ENCODE data around the gene ZBTB25.

The ZBTB25 gene

DNA sequence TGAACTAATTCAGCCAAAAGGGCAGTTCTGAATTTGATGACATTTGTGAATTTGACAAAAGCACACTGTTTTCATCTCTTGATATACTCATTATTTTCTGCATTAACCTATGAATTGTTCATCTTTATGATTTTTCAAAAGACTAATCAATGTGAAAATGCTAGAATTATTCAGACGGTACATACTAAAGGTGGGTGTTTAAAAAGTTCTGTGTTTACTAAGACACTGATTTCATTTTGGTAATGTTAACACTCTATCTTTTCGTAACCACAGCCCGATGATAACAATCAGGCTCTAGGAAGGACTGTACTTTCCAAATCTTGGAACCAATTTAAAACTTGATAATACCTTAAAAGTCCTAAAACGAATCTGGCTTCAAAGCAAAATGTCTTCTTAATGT is 28.9 kb downstream of the ZBTB25 start:
- no peak for DNase-seq

DNA sequence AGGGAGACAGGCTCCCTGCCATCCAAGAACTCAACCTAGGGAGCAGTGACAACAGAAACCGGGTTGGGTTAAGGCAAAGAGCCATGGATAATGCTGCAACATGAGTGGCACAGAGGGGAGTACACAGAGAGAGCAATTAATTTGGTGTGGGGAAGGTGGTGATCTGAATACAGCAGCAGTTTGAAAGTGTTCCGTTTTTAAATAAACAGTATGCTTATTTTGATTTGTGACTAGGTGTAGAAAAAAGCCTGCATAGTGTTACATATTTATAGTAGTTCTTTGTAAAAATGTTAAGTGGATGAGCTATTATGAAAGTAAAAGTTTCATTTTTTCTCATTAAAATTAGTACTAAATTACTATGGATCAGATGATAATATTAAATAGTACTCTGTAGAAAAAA is 29.6 kb downstream of the ZBTB25 start:
- no peak for DNase-seq

DNA sequence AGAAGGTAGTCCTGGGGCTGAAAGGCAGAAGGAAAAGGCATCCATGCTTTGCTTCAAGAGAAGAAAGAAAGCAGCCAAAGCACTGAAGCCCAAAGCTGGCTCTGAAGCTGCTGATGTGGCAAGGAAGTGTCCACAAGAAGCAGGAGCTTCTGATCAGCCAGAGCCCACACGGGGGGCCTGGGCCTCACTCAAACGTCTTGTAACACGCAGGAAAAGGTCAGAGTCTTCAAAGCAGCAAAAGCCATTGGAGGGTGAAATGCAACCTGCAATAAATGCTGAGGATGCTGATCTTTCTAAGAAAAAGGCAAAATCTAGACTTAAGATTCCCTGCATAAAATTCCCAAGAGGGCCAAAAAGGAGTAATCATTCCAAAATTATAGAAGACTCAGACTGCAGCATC is 35.2 kb downstream of the ZBTB25 start:
- no peak for DNase-seq

DNA sequence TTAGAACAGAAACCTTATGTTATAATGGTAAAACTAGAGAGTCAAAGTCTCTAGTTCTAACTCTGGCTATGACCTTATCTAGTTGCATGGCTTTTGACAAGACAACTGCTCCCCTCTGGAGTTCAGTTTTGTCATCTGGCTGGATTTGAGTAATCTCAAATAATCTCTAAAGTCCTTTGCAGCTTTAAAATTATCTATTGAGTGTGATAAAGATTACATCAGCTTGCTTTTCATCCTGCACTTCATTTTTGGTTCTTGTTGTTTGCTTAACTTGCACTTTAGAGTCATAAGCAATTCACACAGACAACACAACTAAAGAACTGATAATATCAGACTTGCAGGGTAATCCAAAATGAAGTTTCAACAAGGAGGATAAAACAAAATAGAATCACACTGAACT is 36.1 kb downstream of the ZBTB25 start:
- DNase-seq = no peak

DNA sequence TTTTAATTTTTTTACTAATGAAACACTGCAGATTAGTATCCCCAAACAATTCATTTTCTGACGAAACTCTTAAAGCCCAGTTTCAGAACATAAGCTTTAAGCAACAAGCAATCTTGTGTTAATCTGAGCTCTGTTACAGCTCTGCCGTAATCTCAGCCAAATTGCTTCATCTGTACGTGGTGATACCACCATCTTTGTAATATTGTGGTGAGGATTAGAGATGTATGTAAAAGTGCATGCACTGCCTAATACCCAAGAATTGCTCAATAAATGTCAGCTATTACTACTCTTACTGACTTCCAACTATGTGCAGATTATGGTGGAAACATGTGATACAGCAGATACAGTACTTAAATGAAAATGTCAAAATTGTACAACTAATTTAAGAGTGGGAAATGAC is 36.5 kb downstream of the ZBTB25 start:
- no peak for DNase-seq

DNA sequence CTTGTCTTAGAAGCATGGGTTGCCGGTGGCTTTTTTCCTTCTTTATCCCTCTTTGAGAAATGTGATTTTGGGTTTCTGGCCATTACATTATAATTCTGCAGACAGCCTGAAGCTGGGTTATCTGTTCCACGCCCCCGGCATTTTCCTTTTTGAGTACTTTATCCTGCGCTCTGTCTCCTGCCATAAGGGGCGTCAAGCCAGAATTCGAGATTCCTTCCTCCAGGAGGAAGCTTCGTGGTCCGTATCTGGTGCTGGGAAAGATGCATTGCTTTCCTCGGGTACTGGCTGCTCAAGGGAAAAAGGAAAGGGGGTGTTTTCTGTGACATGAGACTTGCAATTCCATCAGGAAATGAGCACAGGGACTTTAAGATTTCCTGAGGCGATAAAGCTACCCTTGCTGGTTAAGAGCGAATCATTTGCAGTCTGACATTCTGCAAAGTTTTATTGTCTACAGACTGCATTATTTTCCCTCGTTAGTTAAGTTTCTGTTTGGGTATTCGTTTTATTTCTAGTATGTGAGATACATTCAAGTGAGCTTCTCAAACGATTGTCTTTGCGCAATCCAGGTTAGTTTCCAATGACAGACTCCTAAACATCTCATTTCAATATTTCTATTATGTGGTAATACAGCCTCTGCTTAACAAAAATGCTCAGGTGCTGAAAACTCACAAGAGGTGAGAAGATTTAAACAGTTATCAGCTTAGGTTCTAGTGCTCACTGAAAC is 37.6 kb downstream of the ZBTB25 start:
- DNase-seq = peak; percentile 5 to 45

DNA sequence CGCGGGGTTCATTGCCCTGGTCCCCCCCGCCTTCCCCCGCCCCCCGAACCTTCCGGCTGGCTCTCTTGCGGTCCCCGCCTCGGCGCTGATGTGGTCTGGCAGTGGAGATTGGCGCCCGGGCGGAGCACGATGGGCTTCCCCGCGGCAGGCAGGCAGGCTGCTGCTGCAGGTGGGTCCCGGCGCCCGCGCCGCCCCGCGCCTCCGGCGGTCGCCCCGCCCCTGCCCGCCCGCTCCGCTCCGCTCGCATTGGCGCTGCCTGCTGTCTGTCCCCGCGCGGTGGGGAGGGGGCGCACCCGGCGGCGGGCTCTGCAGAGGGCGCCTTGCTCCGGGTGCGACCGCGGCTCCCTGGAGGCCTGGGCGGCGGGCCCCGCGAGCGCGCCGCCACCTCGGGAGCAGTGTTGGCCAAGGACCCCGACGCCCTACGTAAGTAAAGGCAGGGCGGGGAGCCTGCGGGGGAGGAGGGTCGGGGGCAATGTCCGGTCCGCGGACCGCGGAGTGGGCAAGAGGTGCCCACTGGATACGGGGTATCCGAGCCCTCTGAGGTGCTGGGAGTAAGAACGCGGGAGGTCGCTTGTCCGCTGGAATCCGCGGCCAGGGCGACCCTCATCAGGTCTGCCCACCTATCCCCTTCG is 38.3 kb downstream of the ZBTB25 start, which contains the start of gene AKAP5:
Gene AKAP5 (plus strand): TSS at position 309 of the 632 bp plus-strand sequence. CDS start 2,896 bp downstream, outside the sequence.
- peak; percentile 43 to 76 for DNase-seq

DNA sequence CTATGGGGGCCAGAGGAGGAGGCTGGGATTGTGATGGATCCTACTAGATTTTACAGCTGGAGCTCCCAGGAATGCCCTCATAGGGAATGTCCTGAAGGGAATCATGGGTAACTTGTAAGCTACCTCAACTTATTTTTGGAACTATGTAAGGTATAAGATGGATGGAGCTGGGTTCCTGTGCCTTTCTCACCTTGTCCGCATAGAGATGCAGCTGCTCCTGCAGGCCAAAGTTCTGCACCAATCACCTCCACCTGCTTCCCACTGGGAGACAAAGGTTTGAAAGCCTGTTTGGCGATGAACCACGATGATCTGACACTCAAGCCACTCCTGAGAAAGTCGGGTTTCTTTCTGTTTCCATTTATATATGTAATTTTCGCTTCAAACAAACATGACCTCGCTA is 39.0 kb downstream of the ZBTB25 start:
- DNase-seq = no peak

DNA sequence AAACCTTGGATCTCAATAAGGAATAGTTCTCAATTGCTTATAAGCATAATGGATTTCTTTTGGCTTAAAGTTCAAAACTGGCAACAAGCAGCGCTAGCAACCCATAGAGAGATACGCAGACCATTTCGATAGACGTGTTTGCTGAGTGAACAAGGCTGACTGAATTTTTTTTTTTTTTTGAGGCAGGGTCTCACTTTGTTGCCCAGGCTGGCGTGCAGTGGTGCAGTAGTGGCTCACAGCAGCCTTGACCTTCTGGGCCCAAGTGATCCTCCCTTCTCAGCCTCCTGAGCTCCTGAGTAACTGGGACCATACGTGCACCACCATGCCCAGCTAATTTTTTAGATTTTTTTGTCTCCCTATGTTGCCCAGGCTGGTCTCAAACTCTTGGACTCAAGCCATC is 39.8 kb downstream of the ZBTB25 start:
- DNase-seq = no peak

DNA sequence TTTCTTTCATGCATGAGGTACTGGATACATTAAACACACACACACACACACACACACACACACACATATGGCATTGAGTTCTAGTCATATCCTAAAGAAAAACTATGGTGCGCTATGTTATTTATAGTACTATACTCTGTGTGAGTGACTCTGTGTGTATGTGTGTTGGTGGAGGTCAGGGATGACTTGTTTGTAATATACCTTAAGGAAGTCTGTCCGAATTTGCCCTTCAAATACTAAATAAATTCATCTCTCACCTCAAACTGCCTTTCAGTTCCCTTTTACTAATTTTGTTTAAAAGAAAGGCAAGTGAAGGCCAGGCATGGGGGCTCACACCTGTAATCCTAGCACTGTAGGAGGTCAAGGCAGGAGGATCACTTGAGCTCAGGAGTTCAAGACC is 40.4 kb downstream of the ZBTB25 start:
- no peak for DNase-seq

DNA sequence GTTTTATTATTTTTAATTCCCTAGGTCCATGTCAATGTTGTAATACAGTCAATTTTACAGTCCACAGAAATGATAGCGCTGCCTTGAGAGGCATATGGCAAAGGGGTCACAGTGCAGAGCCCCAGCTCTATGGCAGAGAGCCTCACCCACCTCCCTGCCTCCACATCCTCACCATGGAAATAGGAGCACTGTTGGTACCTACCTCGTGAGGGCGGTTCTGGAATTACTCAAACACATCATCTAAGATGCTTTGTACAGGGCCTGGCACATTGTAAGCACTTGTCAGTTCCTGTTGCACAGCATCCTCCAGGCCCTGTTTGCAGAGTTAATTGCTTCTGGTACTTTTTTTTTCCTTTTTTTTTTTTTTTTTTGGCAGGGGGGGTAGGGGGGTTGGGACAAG is 42.4 kb downstream of the ZBTB25 start:
- DNase-seq = no peak

DNA sequence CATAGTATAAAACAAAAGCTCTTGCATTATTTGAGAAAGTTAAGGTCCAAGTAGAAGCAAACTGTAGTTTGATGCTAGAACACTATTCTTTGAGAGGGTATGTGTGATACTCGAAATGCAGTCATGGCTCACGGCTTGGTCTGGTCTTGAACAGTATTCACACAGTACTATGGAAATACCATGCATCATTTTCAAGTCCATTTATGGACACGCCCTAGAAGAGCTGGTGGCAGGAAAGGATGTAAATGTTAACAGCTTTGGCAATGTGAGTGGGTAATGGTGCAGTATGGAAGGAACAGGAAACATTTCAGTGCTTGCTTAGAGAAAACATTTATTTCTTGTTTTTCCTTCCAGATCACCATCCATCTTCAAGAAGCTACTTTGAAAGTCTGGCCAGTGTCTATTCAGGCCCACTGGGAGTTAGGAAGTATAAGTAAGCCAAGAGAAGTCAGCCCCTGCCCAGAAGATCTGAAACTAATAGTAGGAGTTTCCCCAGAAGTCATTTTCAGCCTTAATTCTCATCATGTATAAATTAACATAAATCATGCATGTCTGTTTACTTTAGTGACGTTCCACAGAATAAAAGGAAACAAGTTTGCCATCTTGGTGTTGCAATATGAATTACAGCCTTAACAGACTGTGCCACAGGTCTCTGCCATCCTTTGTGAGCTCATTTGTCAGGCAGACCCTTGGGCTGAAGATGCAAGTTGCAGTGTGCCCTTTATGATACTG is 44.1 kb downstream of the ZBTB25 start:
- no peak for DNase-seq

DNA sequence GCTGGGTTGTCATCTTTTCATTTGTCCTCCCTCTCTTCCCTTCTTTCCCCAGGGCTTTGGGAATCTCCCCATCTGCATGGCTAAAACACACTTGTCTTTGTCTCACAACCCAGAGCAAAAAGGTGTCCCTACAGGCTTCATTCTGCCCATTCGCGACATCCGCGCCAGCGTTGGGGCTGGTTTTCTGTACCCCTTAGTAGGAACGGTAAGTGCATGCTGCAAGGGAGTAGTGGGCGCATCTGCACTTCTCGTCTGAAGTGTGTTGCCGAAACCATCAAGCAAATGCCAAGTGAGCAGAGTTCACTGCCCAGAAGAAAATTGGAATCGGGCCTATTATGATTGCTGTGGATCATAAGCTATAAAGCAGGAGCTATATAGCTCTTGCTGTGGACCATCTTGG is 49.0 kb downstream of the ZBTB25 start:
- no peak for DNase-seq

DNA sequence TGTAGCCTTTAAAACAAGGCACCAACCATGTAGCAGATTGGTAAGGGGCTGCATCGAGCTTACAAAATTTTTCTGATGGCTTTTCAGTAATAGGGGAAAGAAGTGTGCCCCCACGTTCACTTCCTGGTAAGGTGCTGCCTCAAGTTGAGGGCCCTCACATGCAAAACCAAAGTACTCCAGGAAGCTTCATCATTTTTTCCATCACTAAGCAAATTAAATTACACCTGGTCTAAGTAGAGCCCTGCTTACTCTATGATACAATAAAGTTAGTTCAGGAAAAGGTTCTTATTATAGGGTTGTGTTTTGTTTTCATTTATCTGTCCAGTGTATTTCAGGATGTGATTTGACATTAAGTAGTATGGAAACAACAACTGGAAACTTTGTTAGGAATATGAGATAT is 53.4 kb downstream of the ZBTB25 start:
- DNase-seq = no peak

DNA sequence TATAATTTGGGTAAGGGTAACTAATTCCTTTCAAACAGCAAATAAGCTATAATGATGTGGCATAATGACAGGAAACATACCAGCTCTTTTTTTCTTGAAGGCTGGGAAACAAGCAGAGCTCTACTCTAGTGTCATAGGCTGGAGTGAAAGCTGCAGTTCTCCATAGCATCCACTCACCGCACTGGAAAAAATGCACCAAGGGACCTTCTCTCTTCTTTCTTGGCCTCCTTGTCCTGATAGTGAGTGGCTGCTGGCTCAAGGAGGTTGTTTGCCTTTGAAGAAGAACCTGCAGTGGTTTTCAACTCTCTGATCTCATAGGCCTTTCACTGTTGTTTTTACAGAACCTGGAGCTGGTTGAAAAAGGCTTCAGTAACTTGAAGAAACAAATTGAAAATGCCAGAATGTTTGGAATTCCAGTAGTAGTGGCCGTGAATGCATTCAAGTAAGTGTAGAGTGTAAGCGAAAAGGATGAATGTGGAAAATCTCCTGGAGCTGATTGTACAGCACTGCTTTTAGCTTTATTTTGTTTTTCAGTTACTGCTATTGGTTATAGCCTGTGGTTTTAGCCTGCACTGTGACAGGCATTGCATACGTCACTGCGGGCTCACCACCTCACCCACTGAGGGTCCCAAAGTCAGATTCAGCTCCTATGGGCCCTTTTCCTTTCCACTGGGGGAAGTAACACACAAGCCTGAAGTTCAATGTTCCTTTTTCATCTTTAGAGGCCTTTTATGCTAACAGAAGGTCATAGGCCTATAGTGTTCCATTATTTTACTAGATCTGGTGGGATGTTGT is 55.6 kb downstream of the ZBTB25 start:
- no peak for DNase-seq

DNA sequence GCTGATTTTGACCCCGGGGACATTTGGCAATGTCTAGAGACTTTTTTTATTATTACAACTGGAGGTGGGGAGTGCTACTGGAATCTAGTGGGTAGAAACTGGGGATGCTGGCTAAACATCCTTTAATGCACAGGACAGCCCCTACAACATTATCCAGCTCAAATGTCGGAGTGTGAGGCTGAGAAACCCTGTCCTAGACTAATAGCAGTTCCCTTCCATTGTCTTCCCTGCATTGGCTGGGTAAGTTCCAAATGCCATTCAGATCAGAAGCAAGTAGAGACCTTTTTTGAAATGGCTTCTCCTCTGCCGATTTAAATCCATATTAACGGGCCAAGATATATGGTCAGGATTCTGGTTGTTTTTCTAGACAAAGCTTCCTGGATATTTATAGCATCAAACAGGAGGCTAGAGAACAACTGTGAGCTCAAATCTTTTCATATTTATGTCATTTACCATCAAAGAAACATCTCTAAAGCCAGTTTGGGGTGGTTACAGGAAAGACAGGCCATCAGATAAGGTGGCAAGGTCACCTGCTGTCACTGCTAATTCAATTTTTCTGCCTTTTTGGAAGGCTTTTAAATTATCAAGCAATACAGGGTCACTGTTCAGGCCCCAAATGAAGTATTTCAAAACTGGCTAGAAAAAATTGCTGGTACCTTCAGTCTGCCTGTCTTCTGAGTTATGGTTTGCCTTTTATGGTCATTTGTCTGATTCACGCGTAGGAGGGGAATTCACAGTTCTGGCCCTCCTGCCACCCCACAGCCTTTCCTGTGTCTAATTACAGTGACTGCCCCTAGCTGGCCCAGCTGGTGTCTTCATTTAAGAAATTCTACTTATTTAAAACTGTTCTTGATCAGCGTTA is 58.4 kb downstream of the ZBTB25 start:
- DNase-seq = no peak

DNA sequence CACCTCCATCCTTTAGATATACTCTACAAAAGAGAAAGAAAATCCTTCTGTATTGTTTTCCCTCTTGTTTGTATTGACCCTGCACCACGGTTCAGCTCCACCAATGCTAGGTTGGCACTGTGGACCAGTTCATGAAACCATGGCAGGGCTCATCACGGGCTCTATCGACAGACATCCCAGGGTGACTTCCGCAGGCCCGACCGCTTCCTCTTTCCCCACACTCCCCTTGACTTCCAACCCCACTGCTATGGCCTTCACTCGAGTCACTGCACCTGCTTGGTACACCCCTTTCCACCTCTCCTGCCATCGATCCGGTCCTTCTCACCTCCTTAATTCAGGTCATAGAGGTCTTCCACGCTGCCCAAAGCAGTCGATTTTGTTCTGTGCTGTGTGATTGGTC is 59.5 kb downstream of the ZBTB25 start:
- no peak for DNase-seq

DNA sequence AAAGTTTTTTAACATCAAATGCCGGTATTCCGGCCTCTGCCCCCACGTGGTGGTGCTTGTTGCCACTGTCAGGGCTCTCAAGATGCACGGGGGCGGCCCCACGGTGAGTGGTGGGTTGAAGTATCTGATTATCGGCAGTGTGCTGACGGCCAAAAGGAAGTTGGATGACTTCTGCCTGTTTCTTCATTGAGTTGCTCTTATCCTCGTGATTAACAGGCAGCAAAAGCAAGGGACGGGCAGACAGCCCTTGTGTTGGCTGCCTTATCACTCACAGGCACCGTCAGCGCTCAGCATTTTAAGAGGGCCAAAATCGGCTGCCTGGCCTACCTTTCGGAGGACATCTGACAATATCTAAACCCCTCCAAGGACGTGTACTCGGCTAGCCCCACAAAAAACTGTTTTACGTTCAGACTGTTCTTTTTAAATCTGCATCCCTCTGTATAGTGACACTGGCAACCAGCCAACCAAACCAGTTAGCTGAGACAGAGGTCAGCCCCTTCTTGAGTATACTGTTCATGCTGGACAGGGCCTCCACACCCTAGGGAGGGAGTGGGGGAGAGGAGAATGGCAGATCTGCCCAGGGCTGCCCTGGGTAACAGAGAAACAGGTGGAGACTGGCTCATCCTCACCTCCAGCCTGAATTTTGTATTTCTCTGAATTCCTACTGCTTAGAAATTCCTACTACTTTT is 61.2 kb downstream of the ZBTB25 start:
- DNase-seq = no peak

DNA sequence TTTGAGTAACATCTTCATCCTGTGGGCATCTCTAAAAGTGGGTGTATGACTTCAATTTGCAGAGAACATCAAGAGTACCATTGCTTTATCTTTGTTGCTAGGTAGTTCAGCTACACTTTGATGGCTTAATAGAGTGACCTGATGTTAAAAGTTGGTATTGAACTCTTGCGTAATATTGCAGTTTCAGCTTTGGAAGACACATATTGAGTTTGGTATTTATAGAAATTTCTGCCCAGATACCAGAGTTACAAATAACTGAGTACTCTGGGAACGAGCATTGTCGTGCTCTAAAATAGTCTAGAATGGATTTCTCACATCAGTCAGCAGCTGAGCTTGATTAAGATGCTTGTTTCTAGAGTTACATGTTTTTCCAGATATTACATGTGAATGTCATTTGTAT is 63.1 kb downstream of the ZBTB25 start:
- no peak for DNase-seq

DNA sequence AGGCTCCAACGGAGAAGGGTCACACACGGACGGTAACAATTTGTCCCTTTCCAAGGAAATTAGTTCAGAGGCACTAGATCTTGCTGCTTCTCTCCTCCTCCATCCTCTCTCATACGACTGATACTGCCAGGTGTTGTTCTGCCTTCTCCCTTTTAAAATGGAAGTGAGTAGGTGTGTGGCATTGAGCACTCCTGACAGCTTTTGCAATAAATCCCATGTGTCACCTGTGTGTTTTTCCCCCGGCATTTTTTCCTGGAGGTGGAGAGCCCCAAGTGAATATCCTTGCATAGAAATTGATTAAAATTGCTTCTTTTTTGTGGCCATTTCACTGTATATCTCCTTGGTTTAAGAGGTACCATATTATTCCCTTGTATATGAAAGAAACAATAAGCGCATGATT is 64.5 kb downstream of the ZBTB25 start:
- DNase-seq = no peak

DNA sequence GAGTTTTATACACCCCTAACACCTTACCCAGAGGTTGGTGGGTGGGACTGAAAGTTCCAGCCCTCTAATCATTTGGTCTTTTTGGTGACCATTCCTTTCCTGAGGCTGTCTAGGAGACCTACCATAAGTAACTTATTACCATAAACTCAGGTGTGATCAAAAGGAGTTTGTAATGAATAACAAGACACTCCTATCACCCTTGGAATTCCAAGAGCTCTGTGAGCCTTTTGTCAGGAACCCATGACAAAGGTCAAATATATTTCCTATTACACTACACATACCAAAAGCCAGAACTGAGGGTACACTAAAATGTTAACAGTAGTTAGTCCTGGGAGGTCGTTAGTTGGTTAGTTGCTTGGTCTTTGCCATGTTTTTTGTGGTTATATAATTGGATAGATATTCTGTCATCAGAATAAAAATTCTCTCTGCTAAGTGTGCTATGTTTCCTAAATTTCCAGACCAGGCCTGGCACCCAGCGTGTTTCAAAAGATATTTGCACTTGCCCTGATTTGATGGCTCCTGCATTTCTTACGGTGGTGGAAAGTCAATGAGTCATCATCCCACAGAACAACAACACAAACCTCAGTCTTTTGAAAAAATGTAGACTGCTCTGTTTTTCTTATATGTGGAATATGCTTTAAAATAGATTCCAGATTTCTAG is 65.3 kb downstream of the ZBTB25 start:
- DNase-seq = no peak

Data from SHP77 (cell line).